ENCODE results near the gene AFTPH.

- no peak for TF ChIP-seq POLR2A (IDR thresholded peaks at IDR 0.05; ENCODE audit: low read depth, low read length)
- TF ChIP-seq POLR2AphosphoS5 (IDR thresholded peaks at IDR 0.05; ENCODE audit: low read depth, low read length), result no peak
Measured at GRCh38 chr2:64563436-64563938, 39.4 kb downstream of the AFTPH start.

Measured in GM12891 (cell line).